Retinal pigment epithelial cell (primary cell): Measurements from ENCODE around the gene CYB5RL.
A peak's percentile ranks its signal among the peaks of the same experiment; 100 is the strongest.
"Not testable (repeated sequence)": the region's sequence is repeated elsewhere in the genome, so short reads cannot be mapped to it uniquely, and the experiment has no call there.

Source experiments
- DNase-seq: peaks from one replicate; pipeline ENCODE4 v3.0.0-alpha.2; 2010; ENCODE audit warnings: low read depth
- H3K4me3 ChIP-seq: 2 replicates; pipeline ENCODE4 v1.5.1; 2011; ENCODE audit warnings: mild to moderate bottlenecking, low read length, control low read depth, moderate library complexity
- TF ChIP-seq, protein P1 (sequence below): conservative IDR thresholded peaks from 2 replicates; pipeline ENCODE4 v1.5.1; 2011; ENCODE audit warnings: low read depth, low read length, control low read depth, inconsistent platforms

CYB5RL gene

DNA sequence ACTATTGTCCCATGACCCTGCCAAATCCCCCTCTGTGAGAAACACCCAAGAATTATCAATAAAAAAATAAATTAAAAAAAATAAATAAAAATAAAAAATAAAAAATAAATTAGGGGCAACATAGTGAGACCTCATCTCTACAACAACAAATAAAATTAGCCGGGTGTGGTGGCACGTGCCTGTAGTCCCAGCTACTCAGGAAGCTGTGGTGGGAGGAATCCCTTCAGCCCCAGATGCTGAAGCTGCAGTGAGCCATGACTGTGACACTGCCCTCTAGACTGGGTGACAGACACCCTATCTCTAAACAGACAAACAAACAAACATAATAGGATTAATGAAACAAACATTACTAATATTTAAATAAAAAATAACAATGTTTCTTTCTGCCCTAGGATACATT is 34.5 kb upstream of the CYB5RL start:
- TF ChIP-seq, protein P1, sequence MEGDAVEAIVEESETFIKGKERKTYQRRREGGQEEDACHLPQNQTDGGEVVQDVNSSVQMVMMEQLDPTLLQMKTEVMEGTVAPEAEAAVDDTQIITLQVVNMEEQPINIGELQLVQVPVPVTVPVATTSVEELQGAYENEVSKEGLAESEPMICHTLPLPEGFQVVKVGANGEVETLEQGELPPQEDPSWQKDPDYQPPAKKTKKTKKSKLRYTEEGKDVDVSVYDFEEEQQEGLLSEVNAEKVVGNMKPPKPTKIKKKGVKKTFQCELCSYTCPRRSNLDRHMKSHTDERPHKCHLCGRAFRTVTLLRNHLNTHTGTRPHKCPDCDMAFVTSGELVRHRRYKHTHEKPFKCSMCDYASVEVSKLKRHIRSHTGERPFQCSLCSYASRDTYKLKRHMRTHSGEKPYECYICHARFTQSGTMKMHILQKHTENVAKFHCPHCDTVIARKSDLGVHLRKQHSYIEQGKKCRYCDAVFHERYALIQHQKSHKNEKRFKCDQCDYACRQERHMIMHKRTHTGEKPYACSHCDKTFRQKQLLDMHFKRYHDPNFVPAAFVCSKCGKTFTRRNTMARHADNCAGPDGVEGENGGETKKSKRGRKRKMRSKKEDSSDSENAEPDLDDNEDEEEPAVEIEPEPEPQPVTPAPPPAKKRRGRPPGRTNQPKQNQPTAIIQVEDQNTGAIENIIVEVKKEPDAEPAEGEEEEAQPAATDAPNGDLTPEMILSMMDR = no peak
- no peak for DNase-seq
- no peak overlapping the region for H3K4me3 ChIP-seq

GRCh38 chr1:54233196-54233595 is 33.4 kb upstream of the CYB5RL start:
- DNase-seq, H3K4me3 ChIP-seq: not testable (repeated sequence)

- H3K4me3 ChIP-seq = no peak overlapping the region
- TF ChIP-seq, protein P1 = no peak
- no peak for DNase-seq
Observed at GRCh38 chr1:54230507-54231339, 30.9 kb upstream of the CYB5RL start.

- TF ChIP-seq, protein P1 = no peak
- no peak for DNase-seq
- no peak overlapping the region for H3K4me3 ChIP-seq
Observed at GRCh38 chr1:54229281-54229891, 29.6 kb upstream of the CYB5RL start.

- TF ChIP-seq, protein P1 = no peak
- no peak overlapping the region for H3K4me3 ChIP-seq
- no peak for DNase-seq
Observed at GRCh38 chr1:54228638-54229079, 28.8 kb upstream of the CYB5RL start.

- no peak for DNase-seq
- TF ChIP-seq, protein P1 = peak; percentile 20
- H3K4me3 ChIP-seq = no peak overlapping the region
Observed at GRCh38 chr1:54227891-54228310, 28.1 kb upstream of the CYB5RL start.

GRCh38 chr1:54227091-54227602 is 27.3 kb upstream of the CYB5RL start:
- DNase-seq = peak; percentile 78
- TF ChIP-seq, protein P1 = no peak
- H3K4me3 ChIP-seq = no peak overlapping the region
